Suprapubic skin (tissue), 4 donors: ENCODE results near the gene PRDM13. TPM values are rescaled to one million over a fixed set of nuclear protein-coding genes. Genes with fewer than 3 reads are reported as not detected.

Experiments used
- DNase-seq, 2 donors: peaks; one replicate each; pipeline ENCODE4 v3.0.0-alpha.2; 2019; ENCODE audit warnings: low spot score in 2 of 2
- H3K27ac ChIP-seq: fragments of 200-600 bp; sonication (generic); one replicate; pipeline ENCODE4 v1.5.1; 2019
- H3K27me3 ChIP-seq: fragments of 200-600 bp; sonication (generic); one replicate; pipeline ENCODE4 v1.5.1; 2019
- H3K36me3 ChIP-seq: fragments of 200-600 bp; sonication (generic); one replicate; pipeline ENCODE4 v1.5.1; 2019
- H3K4me1 ChIP-seq: fragments of 200-600 bp; sonication (generic); one replicate; pipeline ENCODE4 v1.5.1; 2019
- H3K4me3 ChIP-seq: fragments of 200-600 bp; sonication (generic); one replicate; pipeline ENCODE4 v1.5.1; 2019; ENCODE audit warnings: mild to moderate bottlenecking
- H3K9me3 ChIP-seq: fragments of 200-600 bp; sonication (generic); one replicate; pipeline ENCODE4 v1.5.1; 2019
- CTCF ChIP-seq, 2 donors: fragments of 200-600 bp in 1 of 2; fragments of 450-650 bp in 1 of 2; sonication (generic) in 1 of 2; IDR thresholded peaks; one replicate each; pipeline ENCODE4 v1.5.1; 2016 to 2019; ENCODE audit warnings: antibody characterized with exemption in 2 of 2, mild to moderate bottlenecking in 1 of 2, moderate library complexity in 1 of 2
- EP300 ChIP-seq: sonication (generic); formaldehyde crosslinking; IDR thresholded peaks from one replicate; pipeline ENCODE4 v1.6.1; 2017; ENCODE audit warnings: antibody characterized with exemption
- POLR2A ChIP-seq, 2 donors: fragments of 450-650 bp; IDR thresholded peaks; one replicate each; pipeline ENCODE4 v1.6.1; 2017; ENCODE audit warnings: antibody characterized with exemption in 2 of 2, mild to moderate bottlenecking in 2 of 2, moderate library complexity in 2 of 2
- POLR2AphosphoS5 ChIP-seq, 3 donors: sonication (generic); formaldehyde crosslinking; IDR thresholded peaks; one replicate each; pipeline ENCODE4 v1.6.1; 2017; ENCODE audit warnings: antibody characterized with exemption in 3 of 3
- WGBS: methylation state at CpG from one replicate; pipeline ENCODE4 v1.1.5; 2018; 5-methylcytosine and 5-hydroxymethylcytosine counted together
- total RNA-seq, 4 donors: library from RNA; depleted of rRNA; stranded (reverse); fragments of >200 nt; gene quantifications; one replicate each; pipeline ENCODE4 v1.1.0, GENCODE V29; 2016

The PRDM13 gene
- total RNA-seq, 4 donors from 2014 or later = not detected

GRCh38 chr6:99608059-99608885 is 1.6 kb downstream of the PRDM13 start:
- H3K4me1 ChIP-seq = peaks cover 45% of the 10 kb centered on the region
- peaks cover 98% of the 10 kb centered on the region for H3K27me3 ChIP-seq
- TF ChIP-seq EP300 = no peak
- no peak for TF ChIP-seq POLR2A (IDR thresholded peaks at IDR 0.05)
- no peak for TF ChIP-seq POLR2AphosphoS5 (IDR thresholded peaks at IDR 0.05)
- no peak for TF ChIP-seq CTCF (IDR thresholded peaks at IDR 0.05)
- no peak overlapping the region for H3K27ac ChIP-seq
- H3K36me3 ChIP-seq = no peaks in the 10 kb centered on the region
- H3K9me3 ChIP-seq = no peaks in the 10 kb centered on the region
- no peak overlapping the region for H3K4me3 ChIP-seq
- 7% methylated on average over 22 of the region's 29 CpGs for WGBS
- DNase-seq = no peak

GRCh38 chr6:99608886-99609482 is 2.4 kb downstream of the PRDM13 start:
- H3K27me3 ChIP-seq = peaks cover 98% of the 10 kb centered on the region
- DNase-seq = no peak
- H3K9me3 ChIP-seq = no peaks in the 10 kb centered on the region
- no peak overlapping the region for H3K4me3 ChIP-seq
- no peaks in the 10 kb centered on the region for H3K36me3 ChIP-seq
- H3K27ac ChIP-seq = no peak overlapping the region
- WGBS = 7% methylated on average over 24 of the region's 24 CpGs
- TF ChIP-seq POLR2A (IDR thresholded peaks at IDR 0.05) (no peak), CTCF (IDR thresholded peaks at IDR 0.05) (no peak), POLR2AphosphoS5 (IDR thresholded peaks at IDR 0.05) (no peak), EP300 (no peak)
- H3K4me1 ChIP-seq = peaks cover 45% of the 10 kb centered on the region

- H3K27ac ChIP-seq = no peak overlapping the region
- H3K9me3 ChIP-seq = no peaks in the 10 kb centered on the region
- peaks cover 98% of the 10 kb centered on the region for H3K27me3 ChIP-seq
- no peak overlapping the region for H3K4me3 ChIP-seq
- 21% methylated on average over 2 of the region's 2 CpGs for WGBS
- H3K4me1 ChIP-seq = peaks cover 45% of the 10 kb centered on the region
- DNase-seq = no peak
- H3K36me3 ChIP-seq = no peaks in the 10 kb centered on the region
- TF ChIP-seq CTCF (IDR thresholded peaks at IDR 0.05) = no peak
- no peak for TF ChIP-seq POLR2A (IDR thresholded peaks at IDR 0.05)
- no peak for TF ChIP-seq POLR2AphosphoS5 (IDR thresholded peaks at IDR 0.05)
- no peak for TF ChIP-seq EP300
Measured at GRCh38 chr6:99609905-99610489, 3.4 kb downstream of the PRDM13 start.

GRCh38 chr6:99611148-99611547 is 4.5 kb downstream of the PRDM13 start:
- 12% methylated on average over 3 of the region's 3 CpGs for WGBS
- TF ChIP-seq CTCF (IDR thresholded peaks at IDR 0.05) (no peak), EP300 (no peak), POLR2AphosphoS5 (IDR thresholded peaks at IDR 0.05) (no peak), POLR2A (IDR thresholded peaks at IDR 0.05) (no peak)
- H3K36me3 ChIP-seq = no peaks in the 10 kb centered on the region
- H3K27ac ChIP-seq = no peak overlapping the region
- peaks cover 98% of the 10 kb centered on the region for H3K27me3 ChIP-seq
- H3K9me3 ChIP-seq = no peaks in the 10 kb centered on the region
- H3K4me1 ChIP-seq = peaks cover 39% of the 10 kb centered on the region
- DNase-seq = no peak
- no peak overlapping the region for H3K4me3 ChIP-seq
